Liver (tissue), 2 donors: ENCODE data around the gene MYOZ2.

Experiments
- GABPA ChIP-seq, 2 donors: IDR thresholded peaks in 1 of 2; conservative IDR thresholded peaks in 1 of 2; 2 replicates each; pipeline ENCODE4 v1.6.1; 2016; ENCODE audit warnings: antibody characterized with exemption in 2 of 2, mild to moderate bottlenecking in 1 of 2, moderate library complexity in 1 of 2
- MAX ChIP-seq: IDR thresholded peaks from 2 replicates; pipeline ENCODE4 v1.6.1; 2016; ENCODE audit warnings: antibody characterized with exemption
- RAD21 ChIP-seq, 2 donors: IDR thresholded peaks; 2 replicates each; pipeline ENCODE4 v1.6.1; 2016; ENCODE audit warnings: antibody characterized with exemption in 2 of 2, mild to moderate bottlenecking in 2 of 2
- donor health status: healthy.

GRCh38 chr4:119229908-119230687 lies 94.5 kb downstream of the MYOZ2 start:
- TF ChIP-seq MAX: no peak
- no peak for TF ChIP-seq RAD21 (IDR thresholded peaks at IDR 0.05)
- no peak for TF ChIP-seq GABPA (IDR thresholded peaks at IDR 0.05 in 1 of 2, conservative IDR thresholded peaks at IDR 0.05 in 1 of 2)
